ENCODE data around the gene CTDSP1.

CTDSP1 gene

GRCh38 chr2:218427741-218428140 lies 28.1 kb downstream of the CTDSP1 start:
- no peak for DNase-seq

- no peak for DNase-seq
These were observed 29.3 kb downstream of the CTDSP1 start for GRCh38 chr2:218428846-218429558.

- DNase-seq, result no peak
These were observed 30.4 kb downstream of the CTDSP1 start for GRCh38 chr2:218429911-218430692.

GRCh38 chr2:218430721-218431120 lies 31.1 kb downstream of the CTDSP1 start:
- DNase-seq, result no peak

GRCh38 chr2:218431878-218432277 lies 32.2 kb downstream of the CTDSP1 start:
- DNase-seq, result no peak

GRCh38 chr2:218432676-218433365 lies 33.2 kb downstream of the CTDSP1 start:
- DNase-seq, result no peak

- no peak for DNase-seq
These were observed 34.8 kb downstream of the CTDSP1 start for GRCh38 chr2:218434456-218434855.

GRCh38 chr2:218435003-218435982 lies 35.6 kb downstream of the CTDSP1 start:
- DNase-seq, result no peak

- DNase-seq, result no peak
These were observed 37.3 kb downstream of the CTDSP1 start for GRCh38 chr2:218436992-218437391.

GRCh38 chr2:218437969-218438368 lies 38.3 kb downstream of the CTDSP1 start:
- no peak for DNase-seq

- DNase-seq, result no peak
These were observed 38.9 kb downstream of the CTDSP1 start for GRCh38 chr2:218438596-218438995.

GRCh38 chr2:218444692-218445357 lies 45.2 kb downstream of the CTDSP1 start:
- no peak for DNase-seq

- DNase-seq, result no peak
These were observed 45.9 kb downstream of the CTDSP1 start for GRCh38 chr2:218445602-218446001.

GRCh38 chr2:218446547-218446946 lies 46.9 kb downstream of the CTDSP1 start:
- DNase-seq, result no peak

- no peak for DNase-seq
These were observed 47.4 kb downstream of the CTDSP1 start for GRCh38 chr2:218447072-218447471.

GRCh38 chr2:218448934-218449333 lies 49.3 kb downstream of the CTDSP1 start:
- no peak for DNase-seq

GRCh38 chr2:218452079-218452478 lies 52.4 kb downstream of the CTDSP1 start:
- no peak for DNase-seq

Data from activated gamma-delta T cell treated with Interleukin-2 at 50 U/mL for 16 hours (primary cell).